ENCODE measurements around the gene CRISPLD2.
"Not testable (repeated sequence)": the region's sequence is repeated elsewhere in the genome, so short reads cannot be mapped to it uniquely, and the experiment has no call there.

The CRISPLD2 gene

GRCh38 chr16:84821728-84822689 lies 2.2 kb downstream of the CRISPLD2 start:
- CTCF ChIA-PET: no interaction called here
- Mint-ChIP-seq H3K4me3 (no peak overlapping the region), H3K27ac (no peak overlapping the region)

GRCh38 chr16:84822990-84823389 lies 3.2 kb downstream of the CRISPLD2 start:
- no peak overlapping the region for H3K4me3 Mint-ChIP-seq
- peaks cover 70% of the 10 kb centered on the region for H3K27me3 Mint-ChIP-seq
- CTCF ChIA-PET: no interaction called here
- no peaks in the 10 kb centered on the region for H3K36me3 Mint-ChIP-seq
- DNase-seq: no peak
- H3K4me1 Mint-ChIP-seq: peaks cover 9% of the 10 kb centered on the region
- no peak overlapping the region for H3K27ac Mint-ChIP-seq
- no peaks in the 10 kb centered on the region for H3K9me3 Mint-ChIP-seq

More at GRCh38 chr16:84821728-84822689, 2.2 kb downstream of the CRISPLD2 start:
- Mint-ChIP-seq H3K9me3 (no peaks in the 10 kb centered on the region), H3K27me3 (peaks cover 74% of the 10 kb centered on the region), H3K36me3 (no peaks in the 10 kb centered on the region), H3K4me1 (peaks cover 9% of the 10 kb centered on the region)
- no peak for DNase-seq

GRCh38 chr16:84823484-84823883 lies 3.7 kb downstream of the CRISPLD2 start:
- CTCF ChIA-PET: no interaction called here
- peaks cover 9% of the 10 kb centered on the region for H3K4me1 Mint-ChIP-seq
- no peak for DNase-seq
- H3K9me3 Mint-ChIP-seq: no peaks in the 10 kb centered on the region
- peaks cover 65% of the 10 kb centered on the region for H3K27me3 Mint-ChIP-seq
- no peak overlapping the region for H3K27ac Mint-ChIP-seq
- H3K36me3 Mint-ChIP-seq: no peaks in the 10 kb centered on the region
- H3K4me3 Mint-ChIP-seq: no peak overlapping the region

GRCh38 chr16:84823926-84824325 lies 4.1 kb downstream of the CRISPLD2 start:
- Mint-ChIP-seq H3K27me3 (peaks cover 63% of the 10 kb centered on the region), H3K36me3 (no peaks in the 10 kb centered on the region), H3K4me1 (peaks cover 9% of the 10 kb centered on the region), H3K27ac (no peak overlapping the region), H3K4me3 (no peak overlapping the region), H3K9me3 (no peaks in the 10 kb centered on the region)
- CTCF ChIA-PET: no interaction called here
- no peak for DNase-seq

GRCh38 chr16:84825896-84826557 lies 6.2 kb downstream of the CRISPLD2 start:
- DNase-seq: no peak
- no peaks in the 10 kb centered on the region for H3K36me3 Mint-ChIP-seq
- no peak overlapping the region for H3K27ac Mint-ChIP-seq
- CTCF ChIA-PET: interaction anchor here (1.3 to 1.7 kb wide), 2 partner anchors 126 to 153 kb away, joined by 3 to 6 read pairs; no protein-coding TSS in a partner anchor
- no peak overlapping the region for H3K4me3 Mint-ChIP-seq
- H3K27me3 Mint-ChIP-seq: peaks cover 51% of the 10 kb centered on the region
- H3K9me3 Mint-ChIP-seq: no peaks in the 10 kb centered on the region
- no peaks in the 10 kb centered on the region for H3K4me1 Mint-ChIP-seq

GRCh38 chr16:84826558-84826941 lies 6.8 kb downstream of the CRISPLD2 start:
- Mint-ChIP-seq H3K4me1 (no peaks in the 10 kb centered on the region), H3K27ac (no peak overlapping the region), H3K36me3 (no peaks in the 10 kb centered on the region), H3K4me3 (no peak overlapping the region), H3K27me3 (peaks cover 46% of the 10 kb centered on the region), H3K9me3 (no peaks in the 10 kb centered on the region)
- CTCF ChIA-PET: interaction anchor here (1.3 to 1.7 kb wide), 2 partner anchors 126 to 154 kb away, joined by 3 to 6 read pairs; no protein-coding TSS in a partner anchor
- DNase-seq: no peak

GRCh38 chr16:84827131-84827574 lies 7.4 kb downstream of the CRISPLD2 start:
- Mint-ChIP-seq H3K27me3 (peaks cover 40% of the 10 kb centered on the region), H3K27ac (no peak overlapping the region), H3K4me3 (no peak overlapping the region), H3K36me3 (no peaks in the 10 kb centered on the region), H3K9me3 (no peaks in the 10 kb centered on the region), H3K4me1 (no peaks in the 10 kb centered on the region)
- CTCF ChIA-PET: interaction anchor here (1.3 kb wide), 1 partner anchor 125 kb away, joined by 3 read pairs; no protein-coding TSS in a partner anchor
- no peak for DNase-seq

- Mint-ChIP-seq H3K36me3 (no peaks in the 10 kb centered on the region), H3K4me1 (no peaks in the 10 kb centered on the region), H3K9me3 (no peaks in the 10 kb centered on the region), H3K4me3 (no peak overlapping the region), H3K27me3 (peaks cover 36% of the 10 kb centered on the region), H3K27ac (no peak overlapping the region)
- CTCF ChIA-PET: no interaction called here
- no peak for DNase-seq
Measured at GRCh38 chr16:84827897-84828296, 8.1 kb downstream of the CRISPLD2 start.

- H3K9me3 Mint-ChIP-seq: no peaks in the 10 kb centered on the region
Measured at GRCh38 chr16:84828322-84828721, 8.5 kb downstream of the CRISPLD2 start.

GRCh38 chr16:84829168-84829965 lies 9.6 kb downstream of the CRISPLD2 start:
- Mint-ChIP-seq H3K4me1 (no peaks in the 10 kb centered on the region), H3K36me3 (no peaks in the 10 kb centered on the region), H3K9me3 (no peaks in the 10 kb centered on the region), H3K27me3 (peaks cover 31% of the 10 kb centered on the region), H3K27ac (no peak overlapping the region), H3K4me3 (no peak overlapping the region)
- CTCF ChIA-PET: interaction anchor here (0.7 kb wide), 2 partner anchors 15 to 346 kb away, joined by 3 read pairs; no protein-coding TSS in a partner anchor
- DNase-seq: no peak

More at GRCh38 chr16:84828322-84828721, 8.5 kb downstream of the CRISPLD2 start:
- Mint-ChIP-seq H3K36me3 (no peaks in the 10 kb centered on the region), H3K4me3 (no peak overlapping the region), H3K27ac (no peak overlapping the region), H3K4me1 (no peaks in the 10 kb centered on the region), H3K27me3 (peaks cover 35% of the 10 kb centered on the region)
- CTCF ChIA-PET: interaction anchor here (0.7 kb wide), 1 partner anchor 345 kb away, joined by 3 read pairs; no protein-coding TSS in a partner anchor
- DNase-seq: no peak

- no peaks in the 10 kb centered on the region for H3K4me1 Mint-ChIP-seq
- H3K27me3 Mint-ChIP-seq: peaks cover 34% of the 10 kb centered on the region
- no peaks in the 10 kb centered on the region for H3K36me3 Mint-ChIP-seq
- no peak overlapping the region for H3K27ac Mint-ChIP-seq
- no peak for DNase-seq
- H3K4me3 Mint-ChIP-seq: no peak overlapping the region
- no peaks in the 10 kb centered on the region for H3K9me3 Mint-ChIP-seq
- CTCF ChIA-PET: interaction anchor here (1.2 kb wide), 1 partner anchor 76 kb away, joined by 4 read pairs; no protein-coding TSS in a partner anchor
Measured at GRCh38 chr16:84830765-84831384, 11.1 kb downstream of the CRISPLD2 start.

- not testable (repeated sequence) for H3K4me1 Mint-ChIP-seq, H3K9me3 Mint-ChIP-seq, H3K36me3 Mint-ChIP-seq, H3K27ac Mint-ChIP-seq, DNase-seq, H3K4me3 Mint-ChIP-seq
- CTCF ChIA-PET: interaction anchor here (1.2 kb wide), 1 partner anchor 77 kb away, joined by 4 read pairs; no protein-coding TSS in a partner anchor
- peaks cover 42% of the 10 kb centered on the region for H3K27me3 Mint-ChIP-seq
Measured at GRCh38 chr16:84831728-84832127, 11.9 kb downstream of the CRISPLD2 start.

GRCh38 chr16:84832488-84833143 lies 12.8 kb downstream of the CRISPLD2 start:
- Mint-ChIP-seq H3K36me3 (no peaks in the 10 kb centered on the region), H3K4me1 (no peaks in the 10 kb centered on the region), H3K4me3 (no peak overlapping the region), H3K27ac (no peak overlapping the region), H3K9me3 (no peaks in the 10 kb centered on the region), H3K27me3 (peaks cover 42% of the 10 kb centered on the region)
- no peak for DNase-seq
- CTCF ChIA-PET: no interaction called here

Measured in activated naive CD4-positive, alpha-beta T cell treated with anti-CD3 and anti-CD28 coated beads, Interleukin-2, amount 10 ng/mL, durations not matched to agents 7 days and 5 days (primary cell).